BE2C (cell line): ENCODE measurements around the gene PSMC1.
A peak's percentile ranks its signal among the peaks of the same experiment; 100 is the strongest.

Experiments
- DNase-seq: peaks from one replicate; pipeline ENCODE4 v3.0.0-alpha.2; 2020
- H3K27me3 ChIP-seq: fragments of 250-450 bp; sonication (Bioruptor Pico); 2 replicates; pipeline ENCODE4 v1.5.1; 2020; ENCODE audit warnings: mild to moderate bottlenecking
- H3K36me3 ChIP-seq: fragments of 250-450 bp; sonication (Bioruptor Pico); 2 replicates; pipeline ENCODE4 v1.5.1; 2020; ENCODE audit warnings: mild to moderate bottlenecking
- H3K4me1 ChIP-seq: fragments of 250-450 bp; sonication (Bioruptor Pico); 2 replicates; pipeline ENCODE4 v1.5.1; 2020
- H3K4me3 ChIP-seq: 2 replicates; pipeline ENCODE4 v1.5.1; 2011; ENCODE audit warnings: low read depth, low read length
- H3K9me3 ChIP-seq: fragments of 250-450 bp; sonication (Bioruptor Pico); 2 replicates; pipeline ENCODE4 v1.5.1; 2020
- CTCF ChIP-seq: IDR thresholded peaks from 2 replicates; pipeline ENCODE4 v1.5.1; 2012; ENCODE audit warnings: mild to moderate bottlenecking, low read depth, low read length

PSMC1 gene

GRCh38 chr14:90297876-90298629 lies 41.7 kb downstream of the PSMC1 start:
- H3K27me3 ChIP-seq: no peaks in the 10 kb centered on the region
- H3K9me3 ChIP-seq: no peaks in the 10 kb centered on the region
- no peak for DNase-seq
- TF ChIP-seq CTCF: no peak
- peaks cover 14% of the 10 kb centered on the region; the same call in 1 of the 2 replicates for H3K4me1 ChIP-seq
- no peak overlapping the region for H3K4me3 ChIP-seq
- peaks cover 41% of the 10 kb centered on the region for H3K36me3 ChIP-seq

GRCh38 chr14:90299408-90299807 lies 43.1 kb downstream of the PSMC1 start:
- no peak for TF ChIP-seq CTCF
- DNase-seq: no peak
- Histone ChIP-seq H3K9me3 (no peaks in the 10 kb centered on the region), H3K4me1 (peaks cover 16% of the 10 kb centered on the region; the same call in 1 of the 2 replicates), H3K4me3 (no peak overlapping the region), H3K27me3 (no peaks in the 10 kb centered on the region), H3K36me3 (peaks cover 44% of the 10 kb centered on the region)

GRCh38 chr14:90300611-90301047 lies 44.3 kb downstream of the PSMC1 start:
- Histone ChIP-seq H3K4me1 (peaks cover 16% of the 10 kb centered on the region; the same call in 1 of the 2 replicates), H3K4me3 (no peak overlapping the region), H3K27me3 (no peaks in the 10 kb centered on the region), H3K36me3 (peaks cover 38% of the 10 kb centered on the region), H3K9me3 (no peaks in the 10 kb centered on the region)
- DNase-seq: no peak
- TF ChIP-seq CTCF: no peak

GRCh38 chr14:90301122-90301521 lies 44.8 kb downstream of the PSMC1 start:
- peaks cover 38% of the 10 kb centered on the region for H3K36me3 ChIP-seq
- no peak for DNase-seq
- no peaks in the 10 kb centered on the region for H3K9me3 ChIP-seq
- no peak overlapping the region for H3K4me3 ChIP-seq
- H3K4me1 ChIP-seq: peaks cover 16% of the 10 kb centered on the region; the same call in 1 of the 2 replicates
- H3K27me3 ChIP-seq: no peaks in the 10 kb centered on the region
- no peak for TF ChIP-seq CTCF

- TF ChIP-seq CTCF: peak; percentile 70
- Histone ChIP-seq H3K36me3 (peaks cover 34% of the 10 kb centered on the region), H3K27me3 (no peaks in the 10 kb centered on the region), H3K4me1 (peaks cover 16% of the 10 kb centered on the region; the same call in 1 of the 2 replicates), H3K9me3 (no peaks in the 10 kb centered on the region), H3K4me3 (no peak overlapping the region)
- DNase-seq: no peak
Observed at GRCh38 chr14:90301668-90302090, 45.3 kb downstream of the PSMC1 start.

GRCh38 chr14:90302529-90303303 lies 46.4 kb downstream of the PSMC1 start:
- Histone ChIP-seq H3K4me1 (peaks cover 16% of the 10 kb centered on the region; the same call in 1 of the 2 replicates), H3K36me3 (peaks cover 31% of the 10 kb centered on the region), H3K27me3 (no peaks in the 10 kb centered on the region), H3K4me3 (no peak overlapping the region), H3K9me3 (no peaks in the 10 kb centered on the region)
- DNase-seq: no peak
- no peak for TF ChIP-seq CTCF
